ENCODE data around the gene MYOCD. TPM values are rescaled to one million over a fixed set of nuclear protein-coding genes. Genes with fewer than 3 reads are reported as not detected.

Gene MYOCD
- total RNA-seq, 6 experiments from 2014 or later = 0.07 to 2.4 (median 0.11) TPM

DNA sequence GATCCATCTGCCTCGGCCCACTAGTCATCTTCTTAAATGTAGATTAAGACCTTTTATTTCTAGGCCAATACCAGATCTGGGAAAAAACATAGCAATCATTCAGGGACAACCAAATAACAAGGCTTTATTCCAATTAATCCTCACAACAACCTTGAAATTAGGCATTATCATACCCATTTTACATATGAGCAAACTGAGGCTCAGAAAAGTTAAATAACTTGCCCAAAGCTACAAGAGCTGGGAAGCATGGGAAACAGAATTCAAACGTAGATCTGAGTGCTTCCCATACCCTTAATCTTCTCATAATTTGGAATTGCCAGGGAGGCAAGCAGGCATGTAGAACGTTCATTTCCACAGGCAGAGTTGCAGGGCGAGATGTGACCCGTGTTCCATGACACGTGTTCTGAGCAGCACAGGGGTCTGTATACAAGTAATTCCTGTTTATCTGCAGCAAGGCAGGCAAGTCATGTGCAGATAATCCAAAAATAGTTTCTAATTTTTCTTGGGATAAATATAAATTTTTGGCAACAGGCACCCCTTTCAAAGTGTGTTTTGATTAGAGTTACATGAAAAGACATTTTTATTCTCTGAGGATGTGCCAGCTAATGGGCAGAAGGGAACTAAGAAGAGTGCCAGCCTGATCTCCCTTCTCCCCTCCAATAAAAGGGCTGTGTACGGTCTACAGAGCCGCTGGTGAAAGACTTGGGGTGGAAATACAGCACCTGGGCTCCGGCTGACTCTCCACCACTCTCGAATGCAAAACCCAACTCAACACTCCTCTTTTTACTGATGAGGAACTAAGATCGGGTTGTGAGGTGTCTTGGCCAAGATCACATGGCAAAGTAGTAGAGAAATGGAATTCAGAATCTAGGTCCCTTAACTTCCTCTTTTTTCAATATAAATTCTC is 27.7 kb upstream of the MYOCD start:
- ATAC-seq = no peak
- no peaks in the 10 kb centered on the region for H3K9me3 ChIP-seq
- DNase-seq = no peak
- no peaks in the 10 kb centered on the region for H3K4me1 ChIP-seq
- 62% methylated on average over 10 of the region's 11 CpGs for WGBS (ENCODE audit: insufficient coverage, low coverage, low lambda C conversion rate, missing lambda C conversion rate)
- no peak overlapping the region for H3K4me3 ChIP-seq
- intact Hi-C loops (cut with DNase I) = no loop called here
- H3K27ac ChIP-seq = no peak overlapping the region
- H3K36me3 ChIP-seq = no peaks in the 10 kb centered on the region
- no peaks in the 10 kb centered on the region for H3K27me3 ChIP-seq
- TF ChIP-seq, protein P1, sequence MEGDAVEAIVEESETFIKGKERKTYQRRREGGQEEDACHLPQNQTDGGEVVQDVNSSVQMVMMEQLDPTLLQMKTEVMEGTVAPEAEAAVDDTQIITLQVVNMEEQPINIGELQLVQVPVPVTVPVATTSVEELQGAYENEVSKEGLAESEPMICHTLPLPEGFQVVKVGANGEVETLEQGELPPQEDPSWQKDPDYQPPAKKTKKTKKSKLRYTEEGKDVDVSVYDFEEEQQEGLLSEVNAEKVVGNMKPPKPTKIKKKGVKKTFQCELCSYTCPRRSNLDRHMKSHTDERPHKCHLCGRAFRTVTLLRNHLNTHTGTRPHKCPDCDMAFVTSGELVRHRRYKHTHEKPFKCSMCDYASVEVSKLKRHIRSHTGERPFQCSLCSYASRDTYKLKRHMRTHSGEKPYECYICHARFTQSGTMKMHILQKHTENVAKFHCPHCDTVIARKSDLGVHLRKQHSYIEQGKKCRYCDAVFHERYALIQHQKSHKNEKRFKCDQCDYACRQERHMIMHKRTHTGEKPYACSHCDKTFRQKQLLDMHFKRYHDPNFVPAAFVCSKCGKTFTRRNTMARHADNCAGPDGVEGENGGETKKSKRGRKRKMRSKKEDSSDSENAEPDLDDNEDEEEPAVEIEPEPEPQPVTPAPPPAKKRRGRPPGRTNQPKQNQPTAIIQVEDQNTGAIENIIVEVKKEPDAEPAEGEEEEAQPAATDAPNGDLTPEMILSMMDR (IDR thresholded peaks at IDR 0.05) = no peak
- TF ChIP-seq POLR2A (IDR thresholded peaks at IDR 0.05) = no peak

DNA sequence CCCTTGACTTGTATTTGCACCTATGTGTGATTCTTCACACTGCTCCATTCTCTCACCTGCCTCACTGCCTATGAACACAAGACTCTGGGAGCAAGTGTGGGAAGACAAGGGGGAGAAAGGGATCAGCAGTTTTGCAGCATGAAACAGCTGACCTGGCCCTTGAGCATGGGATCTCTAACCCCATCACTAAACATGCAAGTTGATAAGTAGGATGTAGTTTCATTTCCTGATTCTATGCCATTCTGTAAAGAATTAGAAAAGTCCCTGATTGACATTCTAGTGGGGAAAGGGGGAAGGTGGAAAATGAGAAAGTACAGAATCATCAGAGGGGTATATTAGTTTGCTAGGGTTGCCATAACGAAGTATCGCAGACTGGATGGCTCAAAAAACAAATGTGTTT is 25.3 kb upstream of the MYOCD start:
- WGBS (ENCODE audit: insufficient coverage, low coverage, low lambda C conversion rate, missing lambda C conversion rate) = 86% methylated on average over 2 of the region's 2 CpGs
- ATAC-seq (no peak), DNase-seq (no peak)
- Histone ChIP-seq H3K27ac (no peak overlapping the region), H3K36me3 (no peaks in the 10 kb centered on the region), H3K27me3 (no peaks in the 10 kb centered on the region), H3K4me3 (no peak overlapping the region), H3K9me3 (no peaks in the 10 kb centered on the region), H3K4me1 (no peaks in the 10 kb centered on the region)
- TF ChIP-seq POLR2A (IDR thresholded peaks at IDR 0.05) = no peak
- TF ChIP-seq, protein P1 (IDR thresholded peaks at IDR 0.05) = no peak
- intact Hi-C loops (cut with DNase I) = no loop called here

DNA sequence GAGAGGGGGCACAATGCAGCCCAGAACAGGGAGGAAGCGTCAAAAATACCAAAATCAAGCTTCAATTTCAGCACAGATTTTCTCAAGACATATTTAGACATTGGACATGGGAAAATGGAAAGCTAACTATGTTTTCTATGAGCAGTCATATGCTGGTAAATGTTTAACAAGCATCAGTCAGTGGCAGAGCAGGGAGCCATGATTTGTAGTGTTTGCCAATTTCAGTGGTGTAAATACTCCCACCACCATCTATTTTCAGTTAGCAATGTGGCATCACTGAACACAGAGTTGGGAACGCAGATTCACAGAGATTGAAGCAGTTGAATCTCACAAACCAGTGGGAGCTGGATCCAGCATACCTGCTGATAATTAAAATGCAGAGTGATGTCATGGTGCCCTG is 24.6 kb upstream of the MYOCD start:
- intact Hi-C loops (cut with DNase I) = no loop called here
- H3K4me3 ChIP-seq = no peak overlapping the region
- H3K4me1 ChIP-seq = no peaks in the 10 kb centered on the region
- no peak overlapping the region for H3K27ac ChIP-seq
- no peaks in the 10 kb centered on the region for H3K27me3 ChIP-seq
- TF ChIP-seq, protein P1 (IDR thresholded peaks at IDR 0.05) = no peak
- no peak for TF ChIP-seq POLR2A (IDR thresholded peaks at IDR 0.05)
- no peaks in the 10 kb centered on the region for H3K36me3 ChIP-seq
- ATAC-seq (no peak), DNase-seq (no peak)
- WGBS (ENCODE audit: insufficient coverage, low coverage, low lambda C conversion rate, missing lambda C conversion rate) = 53% methylated on average over 2 of the region's 2 CpGs
- H3K9me3 ChIP-seq = no peaks in the 10 kb centered on the region

DNA sequence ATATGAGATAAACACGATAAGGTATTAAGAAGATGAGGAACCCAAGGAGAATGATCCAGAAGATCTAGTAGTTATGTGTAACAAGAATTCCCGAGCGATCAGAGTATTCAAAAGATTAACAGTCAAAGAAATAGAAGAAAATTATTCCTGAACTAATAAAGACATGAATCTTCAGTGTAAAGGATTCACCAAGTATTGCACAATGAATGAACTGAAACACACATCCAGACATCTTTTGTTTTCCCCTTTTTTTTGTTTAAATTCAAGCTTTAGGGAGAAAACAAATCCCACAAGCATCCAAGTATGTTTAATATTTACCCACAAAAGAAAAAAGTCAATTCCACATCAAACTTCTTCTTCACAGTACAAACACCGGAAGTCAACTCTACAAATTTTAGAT is 23.7 kb upstream of the MYOCD start:
- no peaks in the 10 kb centered on the region for H3K36me3 ChIP-seq
- no peaks in the 10 kb centered on the region for H3K4me1 ChIP-seq
- H3K9me3 ChIP-seq = no peaks in the 10 kb centered on the region
- H3K27me3 ChIP-seq = no peaks in the 10 kb centered on the region
- no peak overlapping the region for H3K4me3 ChIP-seq
- intact Hi-C loops (cut with DNase I) = no loop called here
- TF ChIP-seq, protein P1 (IDR thresholded peaks at IDR 0.05) = no peak
- no peak for TF ChIP-seq POLR2A (IDR thresholded peaks at IDR 0.05)
- WGBS (ENCODE audit: insufficient coverage, low coverage, low lambda C conversion rate, missing lambda C conversion rate) = 42% methylated on average over 4 of the region's 4 CpGs
- H3K27ac ChIP-seq = no peak overlapping the region
- no peak for DNase-seq
- ATAC-seq = no peak

All from right lobe of liver (tissue), 6 donors.